T-helper 2 cell treated with Interferon-gamma antibody and Interleukin-4, amounts not matched to agents 100 ng/mL and 5 ng/mL, for 36 hours (primary cell): Measurements from ENCODE around the gene DR1. TPM values are rescaled to one million over a fixed set of nuclear protein-coding genes. Genes with fewer than 3 reads are reported as not detected.
"Not testable (repeated sequence)": the region's sequence is repeated elsewhere in the genome, so short reads cannot be mapped to it uniquely, and the experiment has no call there.

ENCODE experiments used
- intact Hi-C: fragments of 100-400 bp; cut with micrococcal nuclease; formaldehyde crosslinking; loops from one replicate; pipeline ENCODE4 v1.15.1; 2023
- total RNA-seq: library from RNA; stranded (reverse); gene quantifications from 2 replicates; pipeline ENCODE4 v1.2.3, GENCODE V29; 2022

The DR1 gene
- total RNA-seq, 1 donor from 2014 or later, result 111 TPM

- intact Hi-C loops, result no loop called here
These were observed 28.8 kb downstream of the DR1 start for GRCh38 chr1:93374334-93375106.

DNA sequence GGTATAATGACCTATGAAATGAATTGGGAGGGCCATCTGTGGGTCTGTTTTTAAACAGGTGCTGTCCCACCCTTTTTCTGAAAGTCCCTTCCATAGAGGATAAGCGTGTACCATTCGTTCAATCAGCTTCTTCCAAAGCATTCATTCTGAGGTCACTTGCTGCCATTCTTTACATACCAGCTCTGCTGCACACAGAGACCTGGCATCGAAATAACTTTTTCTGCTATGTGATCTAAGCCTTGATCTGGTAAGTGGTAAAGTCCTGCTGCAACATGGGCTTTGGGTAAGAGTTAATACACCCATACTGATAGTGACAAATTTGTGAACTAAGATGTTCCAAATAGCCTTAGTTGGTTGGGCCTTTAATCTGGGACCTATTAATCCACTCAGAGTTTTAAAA lies 38.9 kb downstream of the DR1 start:
- intact Hi-C loops, result no loop called here

DNA sequence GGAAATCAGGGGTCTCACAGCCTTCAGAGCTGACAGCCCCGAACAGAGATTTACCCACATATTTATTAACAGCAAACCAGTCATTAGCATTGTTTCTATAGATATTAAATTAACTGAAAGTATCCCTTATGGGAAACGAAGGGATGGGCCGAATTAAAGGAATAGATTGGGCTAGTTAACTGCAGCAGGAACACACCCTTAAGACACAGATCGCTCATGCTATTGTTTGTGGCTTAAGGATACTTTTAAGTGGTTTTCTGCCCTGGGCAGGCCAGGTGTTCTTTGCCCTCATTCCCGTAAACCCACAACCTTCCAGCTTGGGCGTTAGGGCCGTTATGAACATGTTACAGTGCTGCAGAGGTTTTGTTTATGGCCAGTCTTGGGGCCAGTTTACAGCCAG lies 40.6 kb downstream of the DR1 start:
- intact Hi-C loops, result not testable (repeated sequence)

DNA sequence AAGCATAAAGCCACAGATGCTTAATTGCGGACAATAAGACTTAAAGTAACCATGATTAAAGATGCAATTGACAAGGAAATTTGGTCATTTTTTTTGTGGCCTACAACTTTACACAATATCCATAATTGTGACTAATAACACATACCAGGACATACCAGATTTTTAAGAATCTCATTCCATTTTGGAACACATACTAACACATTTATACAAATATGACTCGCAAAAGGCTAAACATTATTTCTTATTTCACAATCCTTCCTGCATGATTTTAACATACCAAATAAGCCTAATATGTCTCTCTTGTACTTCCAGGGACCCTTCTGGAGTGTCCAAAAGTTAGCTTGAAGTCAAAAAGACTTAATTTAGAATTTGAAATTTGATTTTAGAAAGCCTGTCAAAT lies 48.8 kb downstream of the DR1 start:
- intact Hi-C loops, result no loop called here

DNA sequence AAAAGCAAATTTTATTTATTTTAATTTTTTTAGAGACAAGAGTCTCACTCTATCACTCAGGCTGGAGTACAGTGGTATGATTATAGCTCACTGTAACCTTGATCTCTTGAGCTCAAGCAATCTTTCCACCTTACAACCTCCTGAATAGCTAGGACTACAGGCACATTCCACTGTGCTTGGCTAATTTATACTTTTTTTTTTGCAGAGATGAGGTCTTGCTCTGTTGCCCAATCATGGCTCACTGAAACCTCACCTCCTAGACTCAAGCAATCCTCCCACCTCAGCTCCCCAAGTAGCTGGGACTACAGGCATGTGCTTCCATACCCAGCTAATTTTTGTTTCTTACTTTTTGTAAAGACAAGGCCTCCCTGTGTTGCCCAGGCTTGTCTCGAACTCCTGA lies 49.5 kb downstream of the DR1 start:
- intact Hi-C loops, result no loop called here

GRCh38 chr1:93399781-93400180 lies 54.1 kb downstream of the DR1 start:
- intact Hi-C loops, result no loop called here

GRCh38 chr1:93408203-93408602 lies 62.5 kb downstream of the DR1 start:
- intact Hi-C loops, result no loop called here

GRCh38 chr1:93411000-93411399 lies 65.3 kb downstream of the DR1 start:
- intact Hi-C loops, result no loop called here

- intact Hi-C loops, result no loop called here
These were observed 69.0 kb downstream of the DR1 start for GRCh38 chr1:93414749-93415148.

GRCh38 chr1:93415296-93415695 lies 69.6 kb downstream of the DR1 start:
- intact Hi-C loops, result no loop called here

GRCh38 chr1:93416183-93416582 lies 70.5 kb downstream of the DR1 start:
- intact Hi-C loops, result no loop called here

Other genes with a start within 250 kb of the DR1 start
- gene TMED5, start 165.5 kb upstream of the DR1 start, total RNA-seq, result 57.0 and 57.4 TPM in 2 replicates
- gene CCDC18, start 165.2 kb upstream of the DR1 start, total RNA-seq, result 24.7 and 29.6 TPM in 2 replicates
- 0.20 and 0.39 TPM in 2 replicates for gene FNBP1L, start 102.2 kb downstream of the DR1 start, total RNA-seq